ENCODE measurements around the gene RNF148. TPM values are rescaled to one million over a fixed set of nuclear protein-coding genes. Genes with fewer than 3 reads are reported as not detected.
"Not testable (repeated sequence)": the region's sequence is repeated elsewhere in the genome, so short reads cannot be mapped to it uniquely, and the experiment has no call there.

Gene RNF148
- total and polyA plus RNA-seq, 7 donors: 0.05 TPM; not detected in 6

DNA sequence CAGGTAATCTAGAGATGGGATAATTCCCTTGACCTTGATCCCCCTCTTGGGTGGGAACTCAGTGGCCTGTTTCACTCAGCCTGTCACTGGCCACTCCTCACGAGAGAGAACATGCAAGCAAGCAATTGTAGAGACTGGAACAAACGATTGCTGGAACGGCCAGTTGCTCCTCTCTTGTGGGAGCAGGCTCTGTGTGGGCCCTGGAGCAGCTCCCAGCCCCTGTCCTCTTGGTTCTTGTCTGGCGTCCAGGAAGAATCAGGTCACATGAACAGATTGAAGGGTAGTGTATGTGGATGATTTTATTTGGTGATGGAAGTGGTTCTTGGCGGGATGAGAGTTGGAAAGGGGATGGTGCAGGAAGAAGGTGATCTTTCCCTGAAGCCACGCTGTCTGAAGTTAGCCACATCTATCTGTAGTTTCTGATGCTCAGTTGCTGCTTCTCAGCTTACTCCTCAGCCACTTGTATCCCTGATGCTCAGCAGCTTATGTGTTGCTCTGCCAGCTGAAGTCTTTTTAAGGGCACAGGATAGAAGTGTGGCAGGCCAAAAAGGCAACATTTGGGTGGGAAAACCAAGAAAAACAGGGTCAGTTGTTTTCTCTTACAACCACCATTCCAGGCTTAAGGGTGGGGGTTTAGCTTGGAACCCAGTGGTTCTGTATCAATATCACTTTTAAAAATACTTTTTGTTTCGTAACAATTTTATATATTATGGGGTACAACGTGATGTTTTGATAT lies 19.7 kb downstream of the RNF148 start:
- intact Hi-C loops (cut with DNase I): no loop called here
- H3K9me3 ChIP-seq: no peaks in the 10 kb centered on the region
- 41 to 52% (median 46%) methylated on average over 8 of the region's 8 CpGs for WGBS, 3 donors
- H3K27ac ChIP-seq: no peak overlapping the region
- no peaks in the 10 kb centered on the region for H3K36me3 ChIP-seq (ENCODE audit: insufficient read depth in 1 of 2, low read depth in 1 of 2)
- no peaks in the 10 kb centered on the region for H3K4me1 ChIP-seq
- DNase-seq (no peak), ATAC-seq (no peak)
- no peaks in the 10 kb centered on the region for H3K27me3 ChIP-seq (ENCODE audit: insufficient read depth in 3 of 3, low read length in 2 of 3)
- H3K4me3 ChIP-seq: no peak overlapping the region
- TF ChIP-seq, protein P1, sequence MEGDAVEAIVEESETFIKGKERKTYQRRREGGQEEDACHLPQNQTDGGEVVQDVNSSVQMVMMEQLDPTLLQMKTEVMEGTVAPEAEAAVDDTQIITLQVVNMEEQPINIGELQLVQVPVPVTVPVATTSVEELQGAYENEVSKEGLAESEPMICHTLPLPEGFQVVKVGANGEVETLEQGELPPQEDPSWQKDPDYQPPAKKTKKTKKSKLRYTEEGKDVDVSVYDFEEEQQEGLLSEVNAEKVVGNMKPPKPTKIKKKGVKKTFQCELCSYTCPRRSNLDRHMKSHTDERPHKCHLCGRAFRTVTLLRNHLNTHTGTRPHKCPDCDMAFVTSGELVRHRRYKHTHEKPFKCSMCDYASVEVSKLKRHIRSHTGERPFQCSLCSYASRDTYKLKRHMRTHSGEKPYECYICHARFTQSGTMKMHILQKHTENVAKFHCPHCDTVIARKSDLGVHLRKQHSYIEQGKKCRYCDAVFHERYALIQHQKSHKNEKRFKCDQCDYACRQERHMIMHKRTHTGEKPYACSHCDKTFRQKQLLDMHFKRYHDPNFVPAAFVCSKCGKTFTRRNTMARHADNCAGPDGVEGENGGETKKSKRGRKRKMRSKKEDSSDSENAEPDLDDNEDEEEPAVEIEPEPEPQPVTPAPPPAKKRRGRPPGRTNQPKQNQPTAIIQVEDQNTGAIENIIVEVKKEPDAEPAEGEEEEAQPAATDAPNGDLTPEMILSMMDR (IDR thresholded peaks at IDR 0.05): no peak

DNA sequence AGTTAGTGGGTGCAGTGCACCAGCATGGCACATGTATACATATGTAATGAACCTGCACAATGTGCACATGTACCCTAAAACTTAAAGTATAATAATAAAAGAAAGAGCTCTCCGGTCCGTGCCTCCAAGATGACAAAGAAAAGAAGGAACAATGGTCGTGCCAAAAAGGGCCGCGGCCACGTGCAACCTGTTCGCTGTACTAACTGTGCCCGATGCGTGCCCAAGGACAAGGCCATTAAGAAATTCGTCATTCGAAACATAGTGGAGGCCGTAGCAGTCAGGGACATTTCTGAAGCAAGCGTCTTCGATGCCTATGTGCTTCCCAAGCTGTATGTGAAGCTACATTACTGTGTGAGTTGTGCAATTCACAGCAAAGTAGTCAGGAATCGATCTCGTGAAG lies 21.5 kb downstream of the RNF148 start:
- ATAC-seq; H3K27me3 ChIP-seq (ENCODE audit: insufficient read depth in 3 of 3, low read length in 2 of 3); DNase-seq; H3K4me3 ChIP-seq; H3K27ac ChIP-seq; H3K4me1 ChIP-seq; intact Hi-C loops (cut with DNase I); H3K9me3 ChIP-seq; H3K36me3 ChIP-seq (ENCODE audit: insufficient read depth in 1 of 2, low read depth in 1 of 2): not testable (repeated sequence)
- WGBS, 3 donors: 97 to 98% (median 97%) methylated on average over 16 of the region's 16 CpGs

DNA sequence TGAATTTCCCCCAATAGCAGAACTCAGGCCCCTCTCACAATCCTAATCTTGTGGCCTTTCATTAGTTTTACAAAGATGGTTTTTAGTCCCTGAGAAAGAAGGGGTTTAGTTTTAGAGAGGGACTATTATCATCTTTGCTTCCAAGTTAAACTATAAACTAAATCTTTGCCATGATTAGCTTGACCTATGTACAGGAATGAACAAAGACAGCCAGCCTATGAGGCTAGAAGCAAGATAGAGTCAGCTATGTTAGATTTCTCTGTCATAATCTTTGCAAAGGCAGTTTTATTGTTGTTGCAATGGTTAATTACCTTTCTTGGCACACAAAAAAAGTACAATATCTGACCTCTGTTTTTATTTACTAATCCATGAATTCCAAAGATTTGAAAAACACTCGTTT lies 22.9 kb downstream of the RNF148 start:
- intact Hi-C loops (cut with DNase I): no loop called here
- WGBS, 3 donors: 63 to 79% (median 65%) methylated on average over 1 of the region's 1 CpG

DNA sequence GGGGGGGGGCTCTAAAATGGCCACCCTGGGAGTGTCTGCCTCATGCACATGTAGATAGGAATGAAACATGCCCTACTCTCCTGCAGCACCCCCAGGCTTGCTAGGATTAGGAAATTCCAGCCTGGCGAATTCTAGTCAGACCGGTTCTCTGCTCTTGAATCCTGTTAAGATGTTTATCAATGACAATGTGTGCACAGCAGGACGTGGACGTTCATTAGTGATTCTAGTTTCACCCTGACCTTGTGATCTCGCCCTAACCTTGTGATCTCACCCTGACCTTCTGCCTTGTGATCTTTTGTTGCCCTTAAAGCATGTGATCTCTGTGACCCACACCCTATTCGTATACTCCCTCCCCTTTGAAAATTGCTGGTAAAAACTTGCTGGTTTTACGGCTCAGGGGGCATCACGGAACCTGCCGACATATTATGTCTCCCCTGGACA lies 23.4 kb downstream of the RNF148 start:
- 65 to 79% (median 73%) methylated on average over 9 of the region's 9 CpGs for WGBS, 3 donors
- intact Hi-C loops (cut with DNase I): not testable (repeated sequence)

More for the DNA sequence above, 22.9 kb downstream of the RNF148 start:
- DNase-seq (no peak), ATAC-seq (no peak)
- Histone ChIP-seq H3K9me3 (no peaks in the 10 kb centered on the region), H3K27me3 (ENCODE audit: insufficient read depth in 3 of 3, low read length in 2 of 3) (no peaks in the 10 kb centered on the region), H3K36me3 (ENCODE audit: insufficient read depth in 1 of 2, low read depth in 1 of 2) (no peaks in the 10 kb centered on the region), H3K4me3 (no peak overlapping the region), H3K4me1 (no peaks in the 10 kb centered on the region), H3K27ac (no peak overlapping the region)
- TF ChIP-seq, protein P1 (IDR thresholded peaks at IDR 0.05): no peak

GRCh38 chr7:122677149-122677548 lies 25.6 kb downstream of the RNF148 start:
- H3K4me3 ChIP-seq: no peak overlapping the region
- H3K36me3 ChIP-seq (ENCODE audit: insufficient read depth in 1 of 2, low read depth in 1 of 2): no peaks in the 10 kb centered on the region
- no peaks in the 10 kb centered on the region for H3K4me1 ChIP-seq
- ATAC-seq: no peak
- WGBS, 3 donors: 60 to 64% (median 61%) methylated on average over 1 of the region's 1 CpG
- H3K27ac ChIP-seq: no peak overlapping the region
- no peaks in the 10 kb centered on the region for H3K27me3 ChIP-seq (ENCODE audit: insufficient read depth in 3 of 3, low read length in 2 of 3)
- DNase-seq: no peak
- TF ChIP-seq, protein P1 (IDR thresholded peaks at IDR 0.05): no peak
- intact Hi-C loops (cut with DNase I): no loop called here
- no peaks in the 10 kb centered on the region for H3K9me3 ChIP-seq

More for the DNA sequence above, 23.4 kb downstream of the RNF148 start:
- not testable (repeated sequence) for ATAC-seq; H3K27me3 ChIP-seq (ENCODE audit: insufficient read depth in 3 of 3, low read length in 2 of 3); H3K36me3 ChIP-seq (ENCODE audit: insufficient read depth in 1 of 2, low read depth in 1 of 2); DNase-seq; H3K27ac ChIP-seq; H3K4me3 ChIP-seq; H3K4me1 ChIP-seq; H3K9me3 ChIP-seq

Data from psoas muscle (tissue), 8 donors.